ENCODE measurements around the gene TULP1. TPM values are rescaled to one million over a fixed set of nuclear protein-coding genes. Genes with fewer than 3 reads are reported as not detected.

Gene TULP1
- total and polyA plus RNA-seq, 2 experiments from 2014 or later: not detected

DNA sequence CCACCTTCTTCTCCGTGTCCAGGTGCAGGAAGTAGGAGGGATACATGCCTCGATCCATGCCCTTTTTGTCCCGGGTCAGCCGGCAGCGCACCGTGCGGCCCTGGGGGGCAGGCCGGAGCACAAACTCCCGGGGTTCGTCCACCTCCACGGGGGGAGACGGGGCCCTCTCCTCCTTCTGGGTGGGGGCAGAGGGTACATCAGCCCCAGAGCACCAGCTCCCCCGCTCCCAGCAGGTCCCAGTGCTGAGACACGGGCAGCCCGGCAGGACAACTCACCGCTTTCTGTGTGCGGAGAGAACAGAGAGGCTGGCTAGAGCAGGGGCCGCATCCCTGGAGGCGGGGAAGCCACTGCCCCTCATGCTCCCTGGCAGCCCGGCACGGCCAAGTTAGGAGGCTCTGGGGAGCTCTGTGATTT lies 6.7 kb downstream of the TULP1 start:
- H3K27ac ChIP-seq: no peak overlapping the region
- H3K9ac ChIP-seq: no peak overlapping the region
- no peak for DNase-seq
- no peaks in the 10 kb centered on the region for H4K20me1 ChIP-seq (ENCODE audit: insufficient read depth)
- H3K4me2 ChIP-seq (ENCODE audit: unreplicated experiment): no peak overlapping the region
- in situ Hi-C loops (cut with MboI): no loop called here
- TF ChIP-seq EZH2phosphoT487 (IDR thresholded peaks at IDR 0.05; ENCODE audit: insufficient read depth, low read depth): no peak
- TF ChIP-seq EZH2 (IDR thresholded peaks at IDR 0.05; ENCODE audit: insufficient read depth, poor library complexity, severe bottlenecking): no peak
- H2AFZ ChIP-seq: no peak overlapping the region
- H3K4me1 ChIP-seq (ENCODE audit: insufficient read depth): no peaks in the 10 kb centered on the region
- H3K36me3 ChIP-seq (ENCODE audit: low read depth): no peaks in the 10 kb centered on the region
- 34 to 43% methylated on average over 17 to 21 of the region's 21 CpGs for WGBS, 2 experiments (ENCODE audit: low coverage in 1 of 2, low lambda C conversion rate in 2 of 2, missing lambda C conversion rate in 2 of 2)
- no peaks in the 10 kb centered on the region for H3K9me2 ChIP-seq (ENCODE audit: insufficient read depth)
- H3K27me3 ChIP-seq (replicated peaks; ENCODE audit: insufficient read depth): peaks cover 21% of the 10 kb centered on the region
- H3K79me2 ChIP-seq (ENCODE audit: insufficient read depth): no peaks in the 10 kb centered on the region
- H3F3A ChIP-seq (ENCODE audit: insufficient read depth): no peaks in the 10 kb centered on the region
- no peaks in the 10 kb centered on the region for H3K9me3 ChIP-seq (ENCODE audit: low read depth)
- no peak overlapping the region for H3K4me3 ChIP-seq

DNA sequence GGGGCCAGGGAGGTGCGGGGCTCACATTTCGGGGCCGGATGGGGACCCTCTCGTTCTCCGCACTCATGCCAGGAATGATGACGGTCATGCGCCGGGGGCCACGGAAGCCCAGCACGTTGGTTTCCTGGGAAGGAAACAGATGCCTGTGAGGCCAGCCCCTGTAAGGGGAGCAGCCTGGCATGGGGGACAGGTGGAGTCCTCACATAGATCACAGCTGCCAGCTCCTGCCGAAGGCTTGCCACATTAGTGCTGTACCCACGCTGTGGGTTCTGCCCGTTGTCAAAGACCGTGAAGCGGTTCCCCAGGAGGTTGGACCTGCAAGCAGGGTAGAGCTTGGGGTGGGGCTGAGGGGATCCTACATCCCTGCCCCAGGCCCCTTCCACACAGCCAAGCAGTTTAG lies 9.2 kb downstream of the TULP1 start:
- H3K9me2 ChIP-seq (ENCODE audit: insufficient read depth): no peaks in the 10 kb centered on the region
- 0 out of 2 replicates have a peak, but pooled peaks cover 5% of the 10 kb centered on the region for H3F3A ChIP-seq (ENCODE audit: insufficient read depth)
- H3K4me3 ChIP-seq: no peak overlapping the region
- no peaks in the 10 kb centered on the region for H3K36me3 ChIP-seq (ENCODE audit: low read depth)
- no peaks in the 10 kb centered on the region for H3K9me3 ChIP-seq (ENCODE audit: low read depth)
- DNase-seq: no peak
- H3K27ac ChIP-seq: no peak overlapping the region
- peaks cover 14% of the 10 kb centered on the region for H3K27me3 ChIP-seq (replicated peaks; ENCODE audit: insufficient read depth)
- H4K20me1 ChIP-seq (ENCODE audit: insufficient read depth): no peaks in the 10 kb centered on the region
- H2AFZ ChIP-seq: no peak overlapping the region
- no peak overlapping the region for H3K4me2 ChIP-seq (ENCODE audit: unreplicated experiment)
- no peak overlapping the region for H3K9ac ChIP-seq
- H3K79me2 ChIP-seq (ENCODE audit: insufficient read depth): no peaks in the 10 kb centered on the region
- no peaks in the 10 kb centered on the region for H3K4me1 ChIP-seq (ENCODE audit: insufficient read depth)
- 62 to 64% methylated on average over 15 of the region's 15 CpGs for WGBS, 2 experiments (ENCODE audit: low coverage in 1 of 2, low lambda C conversion rate in 2 of 2, missing lambda C conversion rate in 2 of 2)
- in situ Hi-C loops (cut with MboI): no loop called here
- TF ChIP-seq EZH2 (IDR thresholded peaks at IDR 0.05; ENCODE audit: insufficient read depth, poor library complexity, severe bottlenecking) (no peak), EZH2phosphoT487 (IDR thresholded peaks at IDR 0.05; ENCODE audit: insufficient read depth, low read depth) (no peak)

DNA sequence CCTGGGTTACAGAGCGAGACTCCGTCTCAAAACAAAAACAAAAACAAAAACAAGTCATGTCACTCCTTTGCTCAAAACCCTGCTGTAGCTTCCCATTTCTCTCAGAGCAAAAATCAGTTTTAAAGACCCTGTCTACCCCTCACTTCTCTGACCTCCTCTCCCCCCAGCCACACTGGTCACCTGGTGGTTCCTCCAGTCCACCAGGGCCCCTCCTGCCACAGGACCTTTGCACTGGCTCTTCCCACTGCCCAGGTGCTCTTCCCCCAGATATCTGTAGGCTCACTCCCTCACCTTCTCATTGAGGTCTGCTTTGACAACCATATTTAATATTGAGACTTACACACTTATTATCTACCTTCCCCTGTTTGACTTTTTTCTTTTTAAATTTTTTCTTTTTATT lies 10.9 kb downstream of the TULP1 start:
- no peak for DNase-seq
- in situ Hi-C loops (cut with MboI): no loop called here
- Histone ChIP-seq H3K36me3 (ENCODE audit: low read depth) (no peaks in the 10 kb centered on the region), H3K9me3 (ENCODE audit: low read depth) (no peaks in the 10 kb centered on the region), H2AFZ (no peak overlapping the region), H3K79me2 (ENCODE audit: insufficient read depth) (no peaks in the 10 kb centered on the region), H3K9ac (no peak overlapping the region), H3K4me1 (ENCODE audit: insufficient read depth) (no peaks in the 10 kb centered on the region), H3K9me2 (ENCODE audit: insufficient read depth) (no peaks in the 10 kb centered on the region), H3K27ac (no peak overlapping the region), H3K27me3 (replicated peaks; ENCODE audit: insufficient read depth) (peaks cover 13% of the 10 kb centered on the region; the same call in 1 of the 2 replicates), H3F3A (ENCODE audit: insufficient read depth) (0 out of 2 replicates have a peak, but pooled peaks cover 5% of the 10 kb centered on the region), H3K4me3 (no peak overlapping the region), H4K20me1 (ENCODE audit: insufficient read depth) (no peaks in the 10 kb centered on the region), H3K4me2 (ENCODE audit: unreplicated experiment) (no peak overlapping the region)
- TF ChIP-seq EZH2 (IDR thresholded peaks at IDR 0.05; ENCODE audit: insufficient read depth, poor library complexity, severe bottlenecking): no peak
- WGBS, 2 experiments (ENCODE audit: low coverage in 1 of 2, low lambda C conversion rate in 2 of 2, missing lambda C conversion rate in 2 of 2): 94 to 100% methylated on average over 2 of the region's 2 CpGs

DNA sequence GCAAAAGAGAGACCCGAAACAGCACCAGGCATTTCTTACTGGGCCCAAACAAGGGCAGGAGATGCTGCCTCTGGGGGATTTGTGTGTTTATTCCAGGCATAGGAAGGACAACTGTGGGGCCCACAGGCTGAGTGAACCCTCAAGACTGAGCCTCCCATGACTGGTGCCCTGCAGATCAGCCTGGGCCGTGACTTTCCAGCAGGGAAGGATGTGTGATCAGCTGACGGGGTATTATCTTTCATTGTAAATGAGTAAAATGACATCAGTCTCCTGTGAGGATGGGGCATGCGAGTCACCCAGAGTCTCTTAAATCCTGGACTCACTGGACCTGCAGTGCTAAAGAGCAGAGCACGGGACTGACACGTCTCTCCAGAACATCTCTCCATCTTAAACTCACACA lies 11.9 kb downstream of the TULP1 start:
- H3K9me3 ChIP-seq (ENCODE audit: low read depth): no peaks in the 10 kb centered on the region
- 0 out of 2 replicates have a peak, but pooled peaks cover 5% of the 10 kb centered on the region for H3F3A ChIP-seq (ENCODE audit: insufficient read depth)
- H4K20me1 ChIP-seq (ENCODE audit: insufficient read depth): no peaks in the 10 kb centered on the region
- no peak overlapping the region for H3K9ac ChIP-seq
- peaks cover 10% of the 10 kb centered on the region for H3K79me2 ChIP-seq (ENCODE audit: insufficient read depth)
- 0 out of 2 replicates have a peak, but pooled peaks cover 3% of the 10 kb centered on the region for H3K27me3 ChIP-seq (replicated peaks; ENCODE audit: insufficient read depth)
- in situ Hi-C loops (cut with MboI): no loop called here
- H2AFZ ChIP-seq: no peak overlapping the region
- H3K4me1 ChIP-seq (ENCODE audit: insufficient read depth): peaks cover 2% of the 10 kb centered on the region
- no peak overlapping the region for H3K4me3 ChIP-seq
- H3K27ac ChIP-seq: no peak overlapping the region
- no peak overlapping the region for H3K4me2 ChIP-seq (ENCODE audit: unreplicated experiment)
- DNase-seq: peak; percentile 78
- no peak for TF ChIP-seq EZH2phosphoT487 (IDR thresholded peaks at IDR 0.05; ENCODE audit: insufficient read depth, low read depth)
- TF ChIP-seq EZH2 (IDR thresholded peaks at IDR 0.05; ENCODE audit: insufficient read depth, poor library complexity, severe bottlenecking): no peak
- H3K9me2 ChIP-seq (ENCODE audit: insufficient read depth): no peaks in the 10 kb centered on the region
- WGBS, 2 experiments (ENCODE audit: low coverage in 1 of 2, low lambda C conversion rate in 2 of 2, missing lambda C conversion rate in 2 of 2): 61 to 71% methylated on average over 6 of the region's 6 CpGs
- no peaks in the 10 kb centered on the region for H3K36me3 ChIP-seq (ENCODE audit: low read depth)

DNA sequence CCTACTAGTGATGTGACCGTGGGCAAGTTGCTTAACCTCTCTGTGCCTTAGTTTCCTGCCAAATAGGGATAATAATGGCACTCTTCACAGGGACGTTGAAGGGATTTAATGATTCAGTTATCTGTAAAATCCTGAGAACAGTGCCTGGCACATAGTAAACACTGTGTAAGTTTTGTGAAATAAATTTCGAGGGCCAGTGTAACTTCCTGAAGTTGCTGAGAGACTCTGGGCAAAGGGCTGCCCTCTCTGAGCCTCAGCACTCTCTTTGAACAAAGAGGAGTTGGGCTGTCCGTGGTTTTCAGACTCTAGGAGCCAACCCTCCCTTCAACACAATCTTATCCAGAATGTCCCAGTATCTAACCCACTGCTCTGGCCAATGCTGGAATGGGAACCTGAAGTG lies 13.3 kb downstream of the TULP1 start:
- Histone ChIP-seq H3K9ac (no peak overlapping the region), H3K4me2 (ENCODE audit: unreplicated experiment) (no peak overlapping the region), H2AFZ (no peak overlapping the region), H3K27me3 (replicated peaks; ENCODE audit: insufficient read depth) (no peaks in the 10 kb centered on the region), H3K36me3 (ENCODE audit: low read depth) (no peaks in the 10 kb centered on the region), H3K4me1 (ENCODE audit: insufficient read depth) (peaks cover 8% of the 10 kb centered on the region), H3K9me2 (ENCODE audit: insufficient read depth) (no peaks in the 10 kb centered on the region), H3K9me3 (ENCODE audit: low read depth) (no peaks in the 10 kb centered on the region), H3K27ac (no peak overlapping the region), H4K20me1 (ENCODE audit: insufficient read depth) (no peaks in the 10 kb centered on the region), H3F3A (ENCODE audit: insufficient read depth) (0 out of 2 replicates have a peak, but pooled peaks cover 5% of the 10 kb centered on the region), H3K4me3 (no peak overlapping the region), H3K79me2 (ENCODE audit: insufficient read depth) (peaks cover 24% of the 10 kb centered on the region)
- TF ChIP-seq EZH2 (IDR thresholded peaks at IDR 0.05; ENCODE audit: insufficient read depth, poor library complexity, severe bottlenecking): no peak
- TF ChIP-seq EZH2phosphoT487 (IDR thresholded peaks at IDR 0.05; ENCODE audit: insufficient read depth, low read depth): no peak
- in situ Hi-C loops (cut with MboI): no loop called here
- 92 to 94% methylated on average over 4 of the region's 4 CpGs for WGBS, 2 experiments (ENCODE audit: low coverage in 1 of 2, low lambda C conversion rate in 2 of 2, missing lambda C conversion rate in 2 of 2)
- DNase-seq: no peak
